ENCODE data around the gene LGALS12.

The LGALS12 gene

GRCh38 chr11:63564784-63565350, 59.0 kb downstream of the LGALS12 start:
- no peak for DNase-seq
